KG1 (cell line): ENCODE measurements around the gene TIMM17A.

ENCODE experiments used
- DNase-seq: peaks from one replicate; lab custom pipeline; 2025; lab: John Stamatoyannopoulos, UW

The TIMM17A gene

DNA sequence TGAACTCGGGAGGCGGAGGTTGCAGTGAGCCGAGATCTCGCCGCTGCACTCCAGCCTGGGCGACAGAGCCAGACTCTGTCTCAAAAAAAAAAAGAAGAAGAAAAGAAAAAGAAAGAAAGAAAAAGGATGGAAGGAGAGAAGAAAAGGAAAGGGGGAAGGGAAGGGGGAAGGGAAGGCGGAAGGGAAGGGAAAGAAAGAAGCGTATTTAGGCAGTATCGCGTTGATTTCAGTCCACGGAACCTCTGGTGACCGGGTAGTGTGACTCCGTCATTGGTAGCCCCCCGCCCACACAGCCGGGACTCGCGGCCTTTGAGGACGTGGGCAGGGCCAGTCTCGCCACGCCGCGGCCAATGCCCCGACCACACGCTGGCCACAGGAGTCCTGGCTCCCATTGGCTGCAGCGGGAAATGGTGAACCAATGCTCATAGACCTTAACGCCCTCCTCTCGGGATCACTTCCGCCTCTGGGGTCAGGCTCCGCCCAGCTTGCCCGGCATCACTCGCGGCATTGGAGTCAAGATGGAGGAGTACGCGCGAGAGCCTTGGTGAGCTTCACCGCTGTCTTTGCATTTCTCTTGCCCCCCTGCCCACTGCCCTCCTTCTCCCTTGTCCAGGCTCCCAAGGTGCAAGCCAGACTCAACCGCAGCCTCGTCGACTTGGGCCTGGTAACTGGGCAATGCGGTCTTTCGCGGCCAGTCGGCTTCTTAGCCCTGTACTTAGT lies at the start of gene TIMM17A:
TSS of gene TIMM17A (plus strand) at position 495 of the 720 bp plus-strand sequence. CDS start at position 519, 24 bp downstream.
- peak; percentile 90 for DNase-seq

- no peak for DNase-seq
Measured at GRCh38 chr1:201906336-201906735, 49.0 kb upstream of the TIMM17A start.

GRCh38 chr1:201907621-201908020 lies 47.7 kb upstream of the TIMM17A start:
- DNase-seq = no peak

DNA sequence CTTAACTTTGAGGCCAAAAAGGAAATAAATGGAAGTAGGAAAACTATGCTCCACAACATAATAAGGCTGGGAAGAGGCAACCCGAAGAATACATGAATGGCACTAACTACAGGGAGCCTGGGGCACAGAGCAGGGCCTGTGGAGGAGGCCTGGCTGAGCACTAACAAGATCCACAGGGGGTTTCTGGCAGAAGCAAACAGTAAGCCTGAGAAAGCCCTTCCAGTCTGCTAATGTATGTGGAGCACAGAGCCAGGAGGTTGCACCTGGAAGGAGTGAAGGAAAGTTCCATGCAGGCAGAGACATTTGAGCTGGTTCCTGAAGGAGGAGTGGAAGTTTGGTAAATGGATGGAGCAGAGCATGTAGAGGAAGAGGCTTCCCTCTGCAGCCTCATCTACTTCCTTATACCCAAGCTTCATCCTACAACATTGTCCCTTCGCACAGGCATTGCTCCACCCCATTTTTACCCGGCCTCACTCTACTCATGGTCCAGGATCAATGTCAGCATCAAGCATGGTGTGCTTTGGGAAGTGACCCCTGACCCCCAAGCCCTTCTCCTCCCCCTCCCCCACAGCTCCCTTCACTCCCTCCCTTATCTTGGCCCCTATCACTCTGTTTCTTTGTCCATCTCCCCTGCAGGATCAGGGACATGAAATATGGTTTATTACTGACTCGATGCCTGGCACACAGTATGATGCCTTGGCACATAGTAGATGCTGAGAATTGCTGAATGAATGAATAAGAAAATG lies 43.3 kb upstream of the TIMM17A start:
- DNase-seq = no peak

GRCh38 chr1:201912832-201913231 lies 42.5 kb upstream of the TIMM17A start:
- no peak for DNase-seq

DNA sequence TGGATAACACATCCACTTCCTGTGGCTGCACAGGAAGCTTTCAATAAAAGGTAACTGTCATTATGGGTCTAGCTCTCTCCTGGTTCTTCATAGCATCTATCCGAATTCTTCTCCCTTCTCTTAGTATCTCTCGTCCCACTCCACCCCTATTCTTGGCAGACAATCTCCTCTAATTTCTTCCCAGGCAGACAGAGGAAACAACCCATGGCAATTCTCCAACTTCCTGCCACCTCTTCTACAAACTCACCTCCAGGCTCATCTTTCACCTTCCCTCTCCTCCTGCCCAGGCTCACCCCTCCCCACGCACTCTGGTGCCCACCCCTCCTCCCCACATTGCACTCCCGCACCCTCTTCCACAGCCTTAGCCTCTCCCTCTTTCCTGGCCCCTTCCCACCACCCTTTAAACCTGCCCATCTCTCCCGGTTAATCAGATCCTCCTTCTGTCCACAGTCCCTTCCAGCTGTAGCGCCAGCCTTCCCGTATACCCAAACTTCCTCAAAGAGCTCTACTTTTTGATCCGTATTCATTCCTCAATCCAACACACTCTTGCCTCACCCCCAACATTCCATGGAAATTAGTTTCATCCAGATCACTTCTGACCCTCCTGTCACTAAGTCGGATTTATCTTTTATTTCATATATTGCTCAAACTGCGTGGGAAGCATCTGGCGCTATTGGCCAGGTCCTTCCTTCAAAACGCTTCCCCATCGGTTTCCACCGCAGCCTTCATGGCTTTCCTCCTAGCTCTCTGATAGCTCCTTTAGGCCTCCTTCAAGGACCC lies 40.7 kb upstream of the TIMM17A start:
- DNase-seq = no peak

DNA sequence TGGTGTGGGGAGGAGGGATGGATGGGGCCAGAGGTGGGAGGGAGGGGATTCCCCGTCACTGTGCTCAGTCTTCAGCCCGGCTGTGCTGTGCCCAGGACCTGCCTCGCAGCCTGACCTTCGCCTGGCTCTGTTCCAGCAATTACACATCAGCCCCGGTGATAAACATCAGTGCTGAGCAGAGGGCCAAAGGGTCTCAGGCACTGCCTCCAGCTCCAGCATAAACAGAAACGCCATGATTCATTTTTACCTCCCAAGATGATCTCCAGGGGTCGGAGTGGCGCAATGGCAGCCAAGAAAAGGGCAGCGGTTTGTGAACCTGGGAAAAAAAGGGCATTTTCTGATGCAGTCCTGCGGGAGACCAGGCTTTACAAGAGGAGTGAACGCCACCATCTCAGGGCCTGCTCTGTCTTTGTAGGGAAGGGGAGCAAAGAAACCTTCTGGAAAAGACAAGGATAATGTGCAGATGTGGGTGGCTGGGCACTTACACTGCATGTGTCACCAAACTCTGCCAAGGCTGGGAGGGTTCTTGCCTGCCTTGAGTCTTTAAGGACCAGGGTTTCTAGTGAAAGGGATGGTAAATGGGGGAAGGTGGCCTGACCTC lies 38.6 kb upstream of the TIMM17A start:
- no peak for DNase-seq

GRCh38 chr1:201917362-201918033 lies 37.8 kb upstream of the TIMM17A start:
- DNase-seq = no peak

- DNase-seq = no peak
Measured at GRCh38 chr1:201918343-201918742, 37.0 kb upstream of the TIMM17A start.

- no peak for DNase-seq
Measured at GRCh38 chr1:201921952-201922558, 33.2 kb upstream of the TIMM17A start.

- DNase-seq = no peak
Measured at GRCh38 chr1:201925301-201925567, 30.1 kb upstream of the TIMM17A start.

- DNase-seq = no peak
Measured at GRCh38 chr1:201925981-201926645, 29.2 kb upstream of the TIMM17A start.

DNA sequence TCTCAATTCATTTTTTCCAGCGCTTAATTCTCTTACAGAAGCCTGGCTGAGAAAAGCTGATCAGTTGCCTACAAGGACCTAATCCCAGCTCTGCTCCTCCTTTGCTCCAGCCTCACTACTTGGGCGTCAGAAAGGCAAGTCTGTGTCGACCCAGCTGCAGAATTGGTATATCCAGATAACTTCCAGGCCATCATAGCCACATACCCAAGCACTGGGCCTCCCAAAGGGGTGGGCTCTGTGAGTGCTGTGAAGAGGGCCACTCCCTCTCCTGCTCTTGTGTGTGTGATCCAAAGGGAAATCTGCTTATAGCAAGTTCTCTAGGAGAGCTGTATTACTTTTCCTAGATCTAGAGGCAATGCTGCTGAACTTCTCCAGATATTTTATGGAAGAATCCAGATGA lies 27.0 kb upstream of the TIMM17A start:
- no peak for DNase-seq

DNA sequence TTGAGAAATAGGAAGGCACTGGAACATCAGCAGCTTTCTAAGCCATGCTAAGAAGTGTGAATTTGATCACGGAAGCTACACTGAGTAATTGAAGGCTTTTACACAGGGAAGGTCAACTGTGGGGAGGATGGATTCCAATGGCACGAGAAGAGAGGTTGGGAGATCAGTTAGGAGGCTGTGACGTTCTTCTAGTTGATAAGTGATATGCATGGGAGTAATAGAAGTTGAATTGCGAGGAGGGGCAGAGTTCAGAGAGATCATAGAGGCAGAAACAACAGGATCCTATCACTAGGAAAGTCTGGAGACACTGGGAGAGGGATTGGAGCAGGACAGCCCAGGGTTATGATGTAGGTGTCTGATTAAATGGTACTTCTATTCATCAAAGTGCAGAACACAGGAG lies 25.2 kb upstream of the TIMM17A start:
- no peak for DNase-seq

GRCh38 chr1:201930803-201931202 lies 24.5 kb upstream of the TIMM17A start:
- DNase-seq = no peak

- DNase-seq = no peak
Measured at GRCh38 chr1:201933840-201934430, 21.4 kb upstream of the TIMM17A start.

- DNase-seq = no peak
Measured at GRCh38 chr1:201937624-201938213, 17.6 kb upstream of the TIMM17A start.

DNA sequence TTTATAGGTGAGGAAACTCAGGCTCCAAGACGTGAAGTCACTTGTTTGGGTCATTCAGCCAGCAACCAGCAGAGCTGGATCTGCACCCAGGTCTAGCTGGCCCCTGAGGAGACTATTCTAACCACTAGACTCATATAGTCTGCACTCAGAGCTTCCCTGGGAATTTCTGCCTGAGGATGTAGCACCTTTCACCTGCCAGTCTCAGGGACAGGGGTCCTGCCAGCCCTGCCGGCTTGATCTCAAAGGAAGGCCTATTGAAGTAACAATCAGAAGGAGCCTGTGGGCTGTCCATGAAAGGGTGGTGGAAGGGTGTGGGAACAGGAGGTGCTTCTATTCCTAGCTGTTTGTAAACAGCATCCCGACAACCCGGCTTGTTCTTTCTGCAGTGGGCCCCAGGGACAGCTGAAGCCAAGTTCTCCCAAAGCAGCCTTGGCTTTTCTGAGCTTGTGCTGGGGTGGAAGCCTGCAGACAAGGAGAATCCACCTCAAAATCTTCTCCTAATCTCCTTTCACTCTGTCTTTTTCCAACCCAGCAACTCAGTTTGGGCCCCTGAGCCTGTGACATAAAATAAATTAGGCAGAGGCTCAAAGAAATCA lies 16.8 kb upstream of the TIMM17A start:
- no peak for DNase-seq

- DNase-seq = no peak
Measured at GRCh38 chr1:201939148-201939547, 16.2 kb upstream of the TIMM17A start.

DNA sequence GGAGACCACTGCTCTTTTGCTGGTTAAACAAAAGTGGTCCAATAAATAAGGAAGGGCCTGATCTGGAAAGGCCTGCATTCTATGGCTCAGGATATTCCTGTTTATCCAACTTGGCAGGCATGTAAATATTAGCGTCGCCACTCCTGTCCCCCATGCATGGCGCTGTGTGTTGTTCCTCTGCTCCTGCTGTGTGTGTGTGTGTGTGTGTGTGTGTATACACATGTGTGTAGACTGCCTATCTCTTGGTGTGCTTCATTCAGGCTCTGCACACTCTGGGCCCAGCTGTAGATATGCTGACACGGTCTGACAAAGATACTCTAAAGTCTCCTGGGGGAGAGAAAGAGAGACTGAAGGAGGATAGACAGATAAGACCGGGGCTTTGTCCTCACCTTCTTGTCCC lies 15.7 kb upstream of the TIMM17A start:
- no peak for DNase-seq
